ENCODE measurements around the gene CBX5. TPM values are rescaled to one million over a fixed set of nuclear protein-coding genes. Genes with fewer than 3 reads are reported as not detected.
A peak's percentile ranks its signal among the peaks of the same experiment; 100 is the strongest.
"Not testable (repeated sequence)": the region's sequence is repeated elsewhere in the genome, so short reads cannot be mapped to it uniquely, and the experiment has no call there.

CBX5 gene
- total RNA-seq, 1 donor from 2014 or later, result 111 TPM

DNA sequence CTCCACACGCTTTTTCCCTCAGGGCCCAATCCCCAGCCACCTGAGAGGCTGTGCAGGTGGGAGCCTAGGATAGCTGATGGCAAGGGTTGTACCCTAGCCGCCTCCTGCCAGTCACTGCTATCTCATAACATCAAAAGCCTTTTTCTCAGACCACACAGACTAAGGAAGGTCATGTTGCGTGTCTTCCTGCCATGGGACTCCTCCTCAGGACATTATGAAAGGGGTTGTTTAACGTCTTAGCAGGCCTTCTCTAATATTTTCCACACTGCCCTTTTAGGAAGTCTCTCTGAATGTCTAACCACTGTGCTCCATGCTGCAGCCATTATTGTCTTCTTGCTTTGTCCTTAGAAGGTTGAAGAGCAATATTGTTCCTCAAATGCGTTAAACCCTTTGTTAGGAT lies 83.5 kb downstream of the CBX5 start:
- Histone ChIP-seq H3K36me3 (ENCODE audit: insufficient read depth, low read length) (no peaks in the 10 kb centered on the region), H3K27ac (ENCODE audit: low read depth, low read length) (no peak overlapping the region), H3K27me3 (ENCODE audit: insufficient read depth, low read length) (peaks cover 29% of the 10 kb centered on the region), H3K4me3 (ENCODE audit: insufficient read depth, low read depth, low read length) (no peak overlapping the region), H2AFZ (ENCODE audit: low read depth, low read length) (peak overlapping the region; percentile 66), H4K20me1 (ENCODE audit: insufficient read depth, low read length) (no peaks in the 10 kb centered on the region), H3K9ac (ENCODE audit: low read length) (no peak overlapping the region), H3K4me1 (ENCODE audit: insufficient read depth, low read length) (peaks cover 15% of the 10 kb centered on the region), H3K9me3 (ENCODE audit: insufficient read depth, low read depth, low read length) (no peaks in the 10 kb centered on the region), H3K4me2 (ENCODE audit: low read length) (peak overlapping the region; percentile 65), H3K79me2 (ENCODE audit: insufficient read depth, low read length) (no peaks in the 10 kb centered on the region)
- no peak for FAIRE-seq
- Mint-ChIP-seq H3K4me1 (ENCODE audit: low read depth, unreplicated experiment) (no peaks in the 10 kb centered on the region), H3K36me3 (ENCODE audit: low read depth, unreplicated experiment) (no peaks in the 10 kb centered on the region), H3K27ac (ENCODE audit: unreplicated experiment) (no peak overlapping the region), H3K27me3 (ENCODE audit: low read depth, unreplicated experiment) (peaks cover 86% of the 10 kb centered on the region), H3K9me3 (ENCODE audit: unreplicated experiment) (no peaks in the 10 kb centered on the region), H3K4me3 (ENCODE audit: unreplicated experiment) (no peak overlapping the region)
- TF ChIP-seq CTCF (IDR thresholded peaks at IDR 0.05; ENCODE audit: insufficient read depth, low read depth, low read length) (no peak), EZH2 (IDR thresholded peaks at IDR 0.05; ENCODE audit: insufficient read depth, low read length) (no peak)
- DNase-seq (ENCODE audit: low read depth), result no peak

- H2AFZ ChIP-seq (ENCODE audit: low read depth, low read length), result peak overlapping the region; percentile 53
- Mint-ChIP-seq H3K36me3 (ENCODE audit: low read depth, unreplicated experiment) (no peaks in the 10 kb centered on the region), H3K4me3 (ENCODE audit: unreplicated experiment) (no peak overlapping the region), H3K27me3 (ENCODE audit: low read depth, unreplicated experiment) (peaks cover 85% of the 10 kb centered on the region), H3K27ac (ENCODE audit: unreplicated experiment) (no peak overlapping the region), H3K9me3 (ENCODE audit: unreplicated experiment) (no peaks in the 10 kb centered on the region), H3K4me1 (ENCODE audit: low read depth, unreplicated experiment) (peaks cover 2% of the 10 kb centered on the region)
- H3K9ac ChIP-seq (ENCODE audit: low read length), result no peak overlapping the region
- H3K4me3 ChIP-seq (ENCODE audit: insufficient read depth, low read depth, low read length), result no peak overlapping the region
- H3K9me3 ChIP-seq (ENCODE audit: insufficient read depth, low read depth, low read length), result no peaks in the 10 kb centered on the region
- DNase-seq (ENCODE audit: low read depth) (peak; percentile 67), FAIRE-seq (no peak)
- peaks cover 29% of the 10 kb centered on the region for H3K27me3 ChIP-seq (ENCODE audit: insufficient read depth, low read length)
- no peaks in the 10 kb centered on the region for H4K20me1 ChIP-seq (ENCODE audit: insufficient read depth, low read length)
- TF ChIP-seq EZH2 (IDR thresholded peaks at IDR 0.05; ENCODE audit: insufficient read depth, low read length), result no peak
- no peak for TF ChIP-seq CTCF (IDR thresholded peaks at IDR 0.05; ENCODE audit: insufficient read depth, low read depth, low read length)
- no peaks in the 10 kb centered on the region for H3K36me3 ChIP-seq (ENCODE audit: insufficient read depth, low read length)
- no peak overlapping the region for H3K27ac ChIP-seq (ENCODE audit: low read depth, low read length)
- H3K4me1 ChIP-seq (ENCODE audit: insufficient read depth, low read length), result peaks cover 19% of the 10 kb centered on the region
- no peaks in the 10 kb centered on the region for H3K79me2 ChIP-seq (ENCODE audit: insufficient read depth, low read length)
- peak overlapping the region; percentile 65 for H3K4me2 ChIP-seq (ENCODE audit: low read length)
Measured at GRCh38 chr12:54195737-54196347, 84.1 kb downstream of the CBX5 start.

DNA sequence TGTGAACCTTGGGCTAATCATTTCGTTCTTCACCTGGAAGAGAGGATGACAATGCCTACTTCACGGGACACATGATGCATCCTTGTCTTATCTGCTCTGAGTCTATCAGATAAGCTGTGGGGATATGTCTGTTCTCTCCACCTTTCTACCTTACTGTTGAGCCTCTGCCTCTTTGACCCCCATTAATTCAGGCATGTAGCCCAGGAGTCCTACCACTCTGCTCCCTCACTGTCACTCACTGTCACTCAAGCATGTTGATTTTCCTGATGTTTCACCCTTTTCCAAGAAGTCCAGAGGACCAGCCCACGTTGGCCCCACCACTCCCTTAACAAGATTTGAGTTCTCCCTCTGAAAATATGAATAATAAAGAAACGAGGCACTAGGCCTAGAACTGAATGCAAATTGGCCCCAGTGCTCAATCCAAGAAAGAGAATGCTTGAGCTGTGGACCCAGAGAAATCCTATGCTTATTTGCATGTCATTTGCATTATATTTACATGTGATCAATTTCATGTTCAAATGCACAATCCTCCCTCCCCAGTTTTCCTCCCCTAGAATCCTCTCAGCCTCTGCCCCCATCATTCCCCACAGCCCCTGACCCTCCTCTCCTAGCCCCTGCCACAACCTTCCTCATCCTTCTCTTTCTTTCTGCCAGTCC lies 84.7 kb downstream of the CBX5 start:
- H3K27ac ChIP-seq (ENCODE audit: low read depth, low read length), result no peak overlapping the region
- H3K4me2 ChIP-seq (ENCODE audit: low read length), result peak overlapping the region; percentile 65
- no peaks in the 10 kb centered on the region for H4K20me1 ChIP-seq (ENCODE audit: insufficient read depth, low read length)
- H3K4me1 Mint-ChIP-seq (ENCODE audit: low read depth, unreplicated experiment), result peaks cover 2% of the 10 kb centered on the region
- peaks cover 24% of the 10 kb centered on the region for H3K27me3 ChIP-seq (ENCODE audit: insufficient read depth, low read length)
- no peak overlapping the region for H3K4me3 ChIP-seq (ENCODE audit: insufficient read depth, low read depth, low read length)
- no peak overlapping the region for H3K27ac Mint-ChIP-seq (ENCODE audit: unreplicated experiment)
- H3K9ac ChIP-seq (ENCODE audit: low read length), result no peak overlapping the region
- peak overlapping the region; percentile 53 for H2AFZ ChIP-seq (ENCODE audit: low read depth, low read length)
- H3K36me3 Mint-ChIP-seq (ENCODE audit: low read depth, unreplicated experiment), result no peaks in the 10 kb centered on the region
- H3K9me3 ChIP-seq (ENCODE audit: insufficient read depth, low read depth, low read length), result no peaks in the 10 kb centered on the region
- TF ChIP-seq CTCF (IDR thresholded peaks at IDR 0.05; ENCODE audit: insufficient read depth, low read depth, low read length), result no peak
- no peak for TF ChIP-seq EZH2 (IDR thresholded peaks at IDR 0.05; ENCODE audit: insufficient read depth, low read length)
- H3K9me3 Mint-ChIP-seq (ENCODE audit: unreplicated experiment), result no peaks in the 10 kb centered on the region
- H3K4me3 Mint-ChIP-seq (ENCODE audit: unreplicated experiment), result no peak overlapping the region
- H3K36me3 ChIP-seq (ENCODE audit: insufficient read depth, low read length), result no peaks in the 10 kb centered on the region
- H3K27me3 Mint-ChIP-seq (ENCODE audit: low read depth, unreplicated experiment), result peaks cover 83% of the 10 kb centered on the region
- no peak for FAIRE-seq
- DNase-seq (ENCODE audit: low read depth), result no peak
- H3K79me2 ChIP-seq (ENCODE audit: insufficient read depth, low read length), result no peaks in the 10 kb centered on the region
- H3K4me1 ChIP-seq (ENCODE audit: insufficient read depth, low read length), result peaks cover 19% of the 10 kb centered on the region

DNA sequence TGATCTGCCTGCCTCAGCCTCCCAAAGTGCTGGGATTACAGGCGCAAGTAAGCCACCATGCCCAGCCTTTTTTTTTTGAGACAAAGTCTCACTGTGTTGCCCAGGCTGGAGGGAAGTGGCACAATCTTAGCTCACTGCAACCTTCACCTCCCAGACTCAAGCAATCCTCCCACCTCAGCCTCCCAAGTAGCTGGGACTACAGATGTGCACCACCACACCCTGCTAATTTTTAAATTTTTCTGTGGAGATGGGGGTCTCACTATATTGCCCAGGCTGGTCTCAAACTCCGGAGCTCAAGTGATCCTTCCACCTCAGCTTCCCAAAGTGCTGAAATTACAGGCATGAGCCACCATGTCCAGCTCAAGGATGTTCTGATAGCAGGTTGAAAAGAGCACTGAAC lies 85.3 kb downstream of the CBX5 start:
- not testable (repeated sequence) for H4K20me1 ChIP-seq (ENCODE audit: insufficient read depth, low read length); H3K9me3 Mint-ChIP-seq (ENCODE audit: unreplicated experiment); H3K4me2 ChIP-seq (ENCODE audit: low read length); H3K27ac Mint-ChIP-seq (ENCODE audit: unreplicated experiment); H2AFZ ChIP-seq (ENCODE audit: low read depth, low read length); H3K4me3 ChIP-seq (ENCODE audit: insufficient read depth, low read depth, low read length); DNase-seq (ENCODE audit: low read depth); H3K36me3 ChIP-seq (ENCODE audit: insufficient read depth, low read length); H3K9ac ChIP-seq (ENCODE audit: low read length); H3K79me2 ChIP-seq (ENCODE audit: insufficient read depth, low read length); H3K4me1 Mint-ChIP-seq (ENCODE audit: low read depth, unreplicated experiment); H3K4me3 Mint-ChIP-seq (ENCODE audit: unreplicated experiment); H3K27ac ChIP-seq (ENCODE audit: low read depth, low read length); FAIRE-seq; H3K36me3 Mint-ChIP-seq (ENCODE audit: low read depth, unreplicated experiment); H3K9me3 ChIP-seq (ENCODE audit: insufficient read depth, low read depth, low read length)
- Histone ChIP-seq H3K4me1 (ENCODE audit: insufficient read depth, low read length) (peaks cover 19% of the 10 kb centered on the region), H3K27me3 (ENCODE audit: insufficient read depth, low read length) (peaks cover 24% of the 10 kb centered on the region)
- H3K27me3 Mint-ChIP-seq (ENCODE audit: low read depth, unreplicated experiment), result peaks cover 82% of the 10 kb centered on the region

Data from astrocyte (in vitro differentiated cells and primary cell).